Activated naive CD4-positive, alpha-beta T cell treated with Interleukin-2 at 50 U/mL for 16 hours (primary cell): Measurements from ENCODE around the gene CASS4.
"Not testable (repeated sequence)": the region's sequence is repeated elsewhere in the genome, so short reads cannot be mapped to it uniquely, and the experiment has no call there.

Source experiments
- DNase-seq: peaks from one replicate; pipeline ENCODE4 v3.0.0-alpha.2; 2020

Gene CASS4

DNA sequence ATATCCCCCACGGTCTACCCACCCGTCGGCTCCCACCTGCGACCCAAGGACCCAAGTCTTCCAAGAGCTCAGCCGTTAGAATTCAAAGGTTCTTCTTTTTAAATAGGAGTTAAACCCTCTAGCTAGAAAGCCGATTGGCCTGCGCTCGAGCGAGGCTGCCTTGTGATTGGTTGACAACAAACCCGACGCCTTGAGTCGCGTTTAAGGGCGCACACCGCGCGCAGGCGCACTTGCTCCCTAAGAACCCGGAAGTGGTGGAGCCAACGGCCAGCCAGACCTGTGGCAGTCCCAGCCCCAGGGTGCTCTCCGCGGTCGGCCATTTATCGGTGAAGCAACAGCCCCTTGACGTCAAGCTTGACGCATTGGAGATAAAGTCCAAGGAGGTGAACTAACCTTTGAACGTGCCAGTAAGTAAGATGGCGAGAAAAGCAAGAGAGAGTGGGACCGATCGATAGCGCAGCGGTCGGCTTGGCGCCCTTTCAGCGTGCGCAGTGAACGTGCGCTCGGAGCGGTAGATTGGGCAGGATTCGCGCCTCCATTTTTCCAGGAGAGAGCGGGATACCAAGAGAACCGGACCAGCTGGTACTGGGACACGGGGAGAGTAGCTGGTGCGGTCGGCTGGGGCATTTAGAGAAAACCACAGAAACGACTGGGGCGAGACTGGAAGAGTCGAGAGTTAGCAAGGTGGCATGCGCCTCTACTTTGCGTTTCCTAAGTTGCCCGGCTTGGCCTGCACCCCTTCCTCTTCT is 19.8 kb upstream of the CASS4 start, which contains the start of the genes AURKA and CSTF1:
TSS of gene AURKA (minus strand) at position 84 of the 749 bp plus-strand sequence. CDS start 4,018 bp downstream, outside the sequence.
TSS of gene CSTF1 (plus strand) at position 514 of the 749 bp plus-strand sequence. CDS start 2,908 bp downstream, outside the sequence.
- peak; percentile 100 for DNase-seq

DNA sequence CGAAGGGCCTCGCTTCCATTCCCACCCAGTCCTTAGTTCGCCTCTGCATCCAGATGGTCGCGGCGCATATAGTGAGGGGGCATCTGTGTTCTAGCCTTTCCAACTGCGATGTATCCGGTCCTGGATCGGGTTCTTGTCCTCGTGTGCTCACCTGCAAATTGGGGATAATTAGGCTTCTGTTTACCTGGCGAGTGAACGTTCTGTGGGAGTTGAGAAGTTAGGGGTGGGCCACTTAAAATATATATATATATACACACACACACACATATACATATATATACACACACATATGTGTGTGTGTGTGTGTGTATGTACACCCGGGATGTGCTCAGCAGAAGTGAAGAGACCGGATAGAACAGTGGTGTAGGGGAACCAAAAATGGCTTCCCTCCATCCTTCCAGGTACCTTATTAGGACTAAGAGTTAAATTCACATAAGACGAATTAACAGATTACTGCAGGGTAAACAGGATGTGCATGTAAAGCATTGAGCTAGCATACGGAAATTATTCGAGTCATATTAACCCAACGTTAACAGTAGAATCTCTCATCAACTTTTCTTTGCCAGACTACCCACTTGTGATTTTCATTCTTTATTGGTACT is 19.1 kb upstream of the CASS4 start:
- DNase-seq: no peak

DNA sequence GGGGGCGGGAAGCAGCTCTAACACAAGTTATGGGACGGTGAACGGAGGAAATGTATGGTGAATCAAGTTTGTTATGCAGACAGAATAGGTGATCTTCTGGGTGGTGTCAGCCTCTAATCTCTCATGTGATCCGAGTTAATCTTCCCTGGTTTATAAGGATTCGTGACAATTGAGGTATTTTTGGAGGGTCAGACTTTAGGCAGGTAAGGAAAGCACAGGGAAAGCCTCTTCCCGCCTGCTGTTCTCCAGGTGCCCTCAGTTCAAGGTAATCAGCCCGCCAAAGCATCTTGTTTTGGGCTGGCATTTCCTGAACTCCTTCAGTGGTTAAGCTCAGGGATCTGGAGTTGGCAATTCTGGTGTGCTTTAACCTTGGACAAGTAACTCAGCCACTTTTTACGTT is 18.4 kb upstream of the CASS4 start:
- DNase-seq: no peak

DNA sequence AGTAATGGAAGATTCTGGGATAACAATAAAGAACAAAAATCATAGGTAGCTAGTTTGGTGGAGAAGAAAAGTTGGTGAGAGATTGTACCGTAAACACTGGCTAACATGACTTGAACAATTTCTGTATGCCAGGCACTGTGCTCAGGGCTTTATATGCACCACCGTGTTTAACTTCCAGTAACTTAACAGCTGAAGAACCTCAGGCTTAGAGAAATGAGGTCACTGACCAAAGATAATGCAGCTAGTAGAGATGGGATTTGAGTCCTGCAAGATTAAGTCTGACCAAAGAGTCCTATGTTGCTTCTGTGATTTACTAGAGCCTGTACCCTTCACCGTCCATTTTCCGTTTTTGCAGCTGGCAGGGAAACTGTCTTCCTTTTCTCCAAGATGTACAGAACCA is 16.9 kb upstream of the CASS4 start:
- no peak for DNase-seq

DNA sequence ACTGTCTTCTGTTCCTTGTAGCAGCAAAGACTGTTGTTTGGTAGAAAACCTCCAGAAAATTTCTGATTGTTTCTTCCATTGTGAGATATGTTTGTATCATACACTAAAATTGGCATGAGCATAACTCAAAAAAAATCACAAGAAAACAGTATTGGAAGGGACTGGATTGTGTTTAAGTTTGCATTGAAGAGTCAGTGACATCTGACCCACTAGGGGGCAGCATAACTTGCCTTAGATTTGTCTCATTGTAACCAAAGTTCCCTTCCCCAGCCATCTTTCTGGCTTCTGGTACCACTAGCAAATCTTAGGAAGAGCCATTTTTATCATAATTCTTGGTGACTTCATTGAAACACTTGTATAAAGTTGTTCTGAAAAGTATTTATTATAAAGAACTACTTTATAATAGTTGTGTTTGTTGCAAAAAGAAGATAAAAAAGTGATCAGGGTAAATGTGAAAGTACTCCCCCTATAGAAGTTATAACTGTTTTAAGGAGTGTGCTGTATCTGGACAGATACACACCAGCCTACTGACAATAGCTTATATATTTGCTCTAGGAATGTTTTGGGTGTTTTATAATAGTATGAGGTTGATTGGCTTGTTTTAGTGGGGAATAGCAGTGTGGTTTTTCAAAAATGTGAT is 11.9 kb upstream of the CASS4 start:
- peak; percentile 59 for DNase-seq

DNA sequence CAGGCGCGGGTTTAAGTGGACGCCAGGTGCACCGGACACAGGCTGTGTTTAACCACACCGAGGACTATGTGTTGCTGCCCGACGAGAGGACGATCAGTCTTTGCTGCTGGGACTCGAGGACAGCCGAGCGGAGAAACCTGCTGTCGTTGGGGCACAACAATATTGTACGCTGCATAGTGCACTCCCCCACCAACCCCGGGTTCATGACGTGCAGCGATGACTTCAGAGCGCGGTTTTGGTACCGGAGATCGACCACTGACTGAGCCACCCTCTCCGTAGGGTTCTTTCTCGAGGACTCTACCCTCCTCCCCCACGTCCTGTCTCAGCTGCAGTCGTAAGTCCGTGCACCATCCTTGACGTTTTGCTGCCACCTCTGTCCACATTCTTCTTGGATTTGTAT is 8.6 kb upstream of the CASS4 start:
- no peak for DNase-seq

DNA sequence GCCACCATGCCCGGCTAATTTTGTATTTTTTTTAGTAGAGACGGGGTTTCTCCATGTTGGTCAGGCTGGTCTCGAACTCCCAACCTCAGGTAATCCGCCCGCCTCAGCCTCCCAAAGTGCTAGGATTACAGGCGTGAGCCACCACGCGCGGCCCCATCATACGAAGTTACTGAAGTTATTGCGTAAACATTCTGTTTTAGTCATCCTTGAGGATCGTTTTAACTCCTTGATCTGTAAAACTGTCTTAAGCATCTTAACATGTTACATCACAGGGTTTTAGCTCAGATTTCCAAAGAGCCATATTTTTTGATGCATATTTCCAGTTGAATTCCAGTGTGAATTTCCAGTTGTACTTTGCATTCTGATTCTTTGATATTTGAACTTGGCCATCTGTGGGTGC is 6.7 kb upstream of the CASS4 start:
- not testable (repeated sequence) for DNase-seq

DNA sequence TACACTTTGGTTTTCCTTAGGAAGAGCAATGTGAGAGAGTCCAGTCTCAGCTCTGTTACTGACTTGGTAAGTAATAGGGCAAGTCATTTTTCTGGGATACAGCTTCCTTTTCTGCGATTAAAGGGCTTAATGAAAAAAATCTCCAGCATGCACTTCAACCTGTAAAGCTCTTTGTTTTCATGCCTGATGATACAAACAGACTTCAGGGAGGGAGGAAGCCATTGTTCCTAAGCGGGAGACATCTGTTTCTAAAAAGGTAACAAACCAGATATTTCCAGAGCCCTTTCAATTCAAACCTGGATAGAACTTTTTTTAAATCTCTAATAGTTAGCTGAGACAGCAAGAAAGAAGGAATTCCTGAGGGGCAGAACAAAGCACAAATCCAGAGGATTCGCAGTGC is 5.2 kb upstream of the CASS4 start:
- DNase-seq: no peak

DNA sequence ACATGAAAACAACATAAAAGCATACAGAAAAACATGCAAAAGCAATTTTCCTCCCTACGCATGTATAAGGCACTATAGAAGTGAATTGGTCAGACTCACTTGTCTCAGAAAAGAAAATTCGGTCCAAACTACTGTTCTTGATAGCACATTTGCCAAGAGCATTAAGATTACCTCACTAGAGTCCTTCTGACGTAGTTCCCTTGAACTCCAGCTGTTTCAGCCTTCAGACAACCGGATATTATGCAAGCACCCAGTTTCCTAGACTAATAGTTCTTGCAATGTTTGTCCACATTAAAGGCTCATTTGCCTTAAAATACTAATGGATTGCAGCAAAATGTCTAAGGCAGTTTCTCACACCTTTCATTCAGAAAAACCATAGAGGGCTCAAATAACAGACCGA is 2.5 kb upstream of the CASS4 start:
- DNase-seq: no peak

DNA sequence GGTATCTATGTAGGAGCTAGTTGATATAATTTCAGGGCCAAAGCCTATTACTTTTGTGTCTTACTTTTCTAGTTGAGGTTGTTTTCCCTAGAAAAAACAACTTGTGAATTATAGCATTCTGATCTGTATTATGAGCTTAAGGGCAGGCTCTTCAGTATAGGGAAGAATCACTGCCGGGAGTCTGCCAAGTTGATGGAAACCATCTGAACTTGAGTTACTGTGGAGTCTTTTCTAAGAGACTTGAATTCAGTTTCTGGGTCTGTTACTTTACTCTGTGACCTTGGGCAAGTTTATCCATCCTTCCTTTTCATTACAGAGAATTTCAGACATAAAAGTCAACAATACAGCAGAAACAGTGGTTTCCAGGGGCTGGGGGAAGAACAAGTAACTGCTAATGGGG is 2.1 kb upstream of the CASS4 start:
- DNase-seq: no peak

DNA sequence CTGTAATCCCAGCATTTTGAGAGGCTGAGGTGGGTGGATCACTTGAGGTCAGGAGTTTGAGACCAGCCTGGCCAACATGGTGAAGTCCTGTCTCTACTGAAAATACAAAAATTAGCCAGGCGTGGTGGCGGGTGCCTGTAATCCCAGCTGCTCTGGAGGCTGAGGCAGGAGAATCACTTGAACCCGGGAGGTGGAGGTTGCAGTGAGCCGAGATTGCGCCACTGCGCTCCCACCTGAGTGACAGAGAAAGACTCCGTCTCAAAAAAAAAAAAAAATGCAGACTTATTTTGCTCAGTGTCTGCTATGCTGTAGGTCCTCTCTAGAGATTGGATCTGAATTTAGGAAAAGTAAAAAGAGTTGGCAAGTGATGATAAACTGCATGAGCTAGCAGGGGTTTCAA is 773 bp upstream of the CASS4 start:
- DNase-seq: not testable (repeated sequence)

DNA sequence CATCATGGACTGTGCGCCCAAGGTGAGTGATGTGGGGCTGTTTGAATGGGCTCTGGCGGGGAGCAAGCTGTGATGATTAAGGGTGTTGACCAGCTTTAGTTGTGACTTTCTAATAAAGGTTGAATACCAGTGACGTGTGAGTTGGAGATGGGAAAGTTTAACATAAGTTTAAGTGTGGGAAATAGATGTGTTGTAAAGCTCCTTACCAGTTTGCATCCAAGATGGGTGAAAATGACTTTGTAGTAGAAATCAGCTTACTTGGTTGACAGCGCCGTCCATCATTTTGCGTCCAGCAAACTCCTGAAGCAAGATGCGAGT is 372 bp downstream of the CASS4 start:
- DNase-seq: no peak

DNA sequence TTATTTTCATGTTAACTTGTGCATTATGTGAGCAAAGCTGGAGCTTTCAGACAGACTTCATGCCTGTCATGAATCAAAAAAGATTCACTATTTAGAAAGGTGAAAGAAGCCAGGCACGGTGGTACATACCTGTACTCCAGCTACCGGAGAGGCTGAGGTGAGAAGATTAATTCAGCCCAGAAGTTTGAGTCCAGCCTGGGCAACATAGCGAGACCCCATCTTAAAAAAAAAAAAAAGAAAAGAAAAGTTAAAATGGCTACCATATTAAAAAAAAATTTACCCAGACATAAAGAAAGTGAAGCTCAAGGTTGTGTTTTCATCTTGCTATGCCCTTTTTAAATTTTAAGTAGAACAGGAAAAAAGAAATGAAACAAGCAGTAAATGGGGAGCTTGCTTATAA is 889 bp downstream of the CASS4 start:
- DNase-seq: no peak

DNA sequence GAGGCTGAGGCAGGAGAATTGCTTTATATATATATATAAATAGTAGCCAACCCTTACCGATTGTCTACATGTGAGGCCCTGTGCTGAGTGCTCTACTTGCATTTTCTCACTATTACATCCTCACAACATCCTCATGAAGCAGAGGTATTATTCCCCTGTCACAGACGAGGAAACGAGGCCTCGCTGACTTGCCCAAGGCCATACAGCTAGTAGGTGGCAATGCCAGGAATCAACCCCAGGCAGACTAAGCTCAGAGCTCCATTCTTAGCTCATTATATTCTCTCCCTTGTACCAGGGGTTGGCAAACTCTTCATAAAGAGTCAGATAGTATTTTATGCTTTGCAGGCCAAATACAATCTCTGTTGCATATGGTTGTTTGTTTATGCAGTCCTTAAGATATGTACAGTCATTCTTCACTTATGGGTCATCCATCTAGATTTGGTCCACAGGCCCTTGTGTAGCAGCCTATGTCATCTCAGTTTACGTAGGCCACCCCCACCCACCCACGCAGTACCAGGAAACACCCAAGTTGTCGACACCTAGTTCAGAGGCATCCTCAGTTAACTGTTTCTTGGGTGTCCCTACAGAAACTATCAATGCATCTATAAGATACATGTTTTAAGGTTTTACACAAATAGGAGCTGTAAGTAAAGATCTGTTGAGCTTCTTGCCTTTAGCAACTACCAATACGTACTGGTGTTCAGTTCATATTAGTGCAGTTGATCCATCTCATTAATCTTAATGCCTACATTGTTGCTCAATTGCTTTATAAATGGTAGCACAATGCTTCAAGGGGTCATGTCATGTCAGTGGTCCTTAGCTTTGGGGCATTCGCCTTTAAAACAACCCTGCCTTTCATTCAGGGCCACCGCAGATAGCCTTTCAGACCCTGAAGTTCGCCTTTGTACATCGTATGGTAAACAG is 3.0 kb downstream of the CASS4 start:
- peak; percentile 77 for DNase-seq

DNA sequence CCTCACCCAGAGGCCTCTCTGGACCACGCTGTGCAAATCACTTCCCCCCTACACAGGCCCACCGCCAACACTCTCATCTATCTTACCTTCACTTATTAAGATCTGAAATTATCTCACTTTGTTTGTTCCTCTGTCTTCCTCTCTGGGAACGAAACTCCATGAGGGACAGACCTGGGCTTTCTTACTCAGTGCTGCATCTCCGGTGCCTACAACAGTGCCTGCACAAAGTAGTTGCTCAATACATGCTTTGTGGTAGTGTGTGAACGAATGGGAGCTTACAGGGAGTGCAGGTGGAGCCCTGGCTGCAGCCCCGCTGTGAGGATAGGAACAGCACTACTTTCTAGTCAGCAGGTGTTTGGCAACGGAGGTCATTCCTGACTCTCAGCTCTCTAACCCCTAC is 5.3 kb downstream of the CASS4 start:
- DNase-seq: no peak

DNA sequence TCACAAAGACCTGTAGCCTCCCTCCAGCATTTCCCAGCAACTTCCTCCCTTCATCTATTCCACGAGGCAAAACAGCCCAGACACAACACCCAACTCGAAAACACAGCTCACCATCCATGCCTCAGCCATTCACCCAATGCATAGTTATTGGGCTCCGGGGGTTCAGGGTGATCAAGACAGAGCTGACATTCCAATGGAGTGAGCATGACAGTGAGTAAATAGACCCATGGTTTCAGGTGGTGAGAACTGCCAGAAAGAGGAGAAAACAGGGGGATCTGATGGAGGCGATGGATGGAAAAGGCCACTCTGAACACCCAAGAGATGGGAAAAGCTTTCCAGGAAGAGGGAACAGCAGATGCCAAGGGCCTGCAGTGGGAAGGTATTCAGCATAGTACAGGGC is 5.9 kb downstream of the CASS4 start:
- DNase-seq: no peak

DNA sequence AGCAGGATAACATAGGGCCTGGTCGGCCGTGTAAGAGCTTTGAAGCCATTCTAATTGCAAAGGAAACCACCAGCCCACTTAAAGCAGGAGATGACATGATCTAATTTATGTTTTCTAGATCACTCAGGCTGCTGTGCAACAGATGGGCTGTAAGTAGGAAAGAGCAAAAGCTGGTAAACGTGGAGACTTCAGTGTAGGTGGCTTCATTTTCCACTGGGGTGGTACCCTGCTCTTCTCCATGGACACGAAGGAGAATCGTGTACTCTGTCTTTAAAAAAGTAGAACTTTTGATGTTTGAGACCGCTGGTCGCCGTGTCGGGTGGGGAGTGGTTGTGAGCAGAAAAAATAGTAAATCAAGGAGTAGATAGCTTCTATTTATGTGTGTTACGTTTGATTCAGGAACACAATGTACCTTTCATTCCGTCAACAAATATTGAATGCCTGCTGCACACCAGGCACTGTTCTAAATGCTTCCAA is 6.4 kb downstream of the CASS4 start:
- DNase-seq: peak; percentile 19

DNA sequence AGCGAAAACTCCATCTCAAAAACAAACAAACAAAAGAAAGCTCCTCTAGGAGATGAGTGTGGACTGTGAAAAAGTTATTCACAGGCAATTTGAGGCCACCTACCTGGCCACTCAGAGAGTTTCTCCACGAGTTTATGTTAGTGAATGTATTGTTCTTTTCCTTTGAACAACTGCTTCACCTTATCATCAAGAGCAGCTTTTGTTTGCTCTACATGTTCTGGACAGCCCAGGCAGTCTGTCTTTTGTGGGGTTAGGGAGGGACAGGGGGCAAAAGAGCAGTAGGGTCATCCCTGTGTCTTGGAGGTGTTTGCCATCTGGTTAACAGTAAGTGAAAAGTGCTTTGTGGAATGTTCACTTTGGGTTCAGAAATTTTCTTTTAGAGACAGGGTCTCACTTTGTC is 8.0 kb downstream of the CASS4 start:
- DNase-seq: no peak

DNA sequence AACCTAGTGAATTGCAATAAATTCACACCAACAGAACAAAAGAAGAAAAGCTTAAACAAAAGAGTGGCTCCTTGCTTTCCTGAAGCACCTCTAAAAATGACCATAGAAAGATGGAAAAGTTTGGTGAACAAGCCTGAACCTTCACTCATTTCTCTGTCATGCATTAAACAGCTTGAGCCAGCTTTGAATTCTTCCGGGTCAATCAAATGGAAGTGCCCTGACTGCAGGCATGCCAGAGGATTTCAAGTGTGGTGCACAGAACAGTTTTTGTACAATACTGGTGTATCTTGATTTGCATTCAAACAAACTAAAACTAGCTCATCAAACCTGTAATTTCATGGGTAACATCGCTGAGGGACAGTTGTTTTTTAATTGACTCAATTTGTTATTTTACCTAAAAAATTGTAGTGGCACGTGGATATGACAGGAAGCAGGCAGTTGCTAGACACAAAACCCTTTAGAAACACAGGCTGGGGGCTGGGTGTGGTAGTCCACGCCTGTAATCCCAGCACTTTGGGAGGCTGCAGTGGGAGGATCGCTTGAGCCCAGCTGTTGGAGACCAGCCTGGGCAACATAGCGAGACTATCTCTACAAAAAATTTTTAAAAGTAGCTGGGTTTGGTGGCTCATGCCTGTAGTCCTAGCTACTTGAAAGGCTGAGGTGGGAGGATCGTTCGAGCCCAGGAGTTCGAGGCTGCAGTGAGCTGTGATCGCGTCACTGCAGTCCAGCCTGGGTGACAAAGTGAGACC is 9.1 kb downstream of the CASS4 start:
- DNase-seq: no peak

DNA sequence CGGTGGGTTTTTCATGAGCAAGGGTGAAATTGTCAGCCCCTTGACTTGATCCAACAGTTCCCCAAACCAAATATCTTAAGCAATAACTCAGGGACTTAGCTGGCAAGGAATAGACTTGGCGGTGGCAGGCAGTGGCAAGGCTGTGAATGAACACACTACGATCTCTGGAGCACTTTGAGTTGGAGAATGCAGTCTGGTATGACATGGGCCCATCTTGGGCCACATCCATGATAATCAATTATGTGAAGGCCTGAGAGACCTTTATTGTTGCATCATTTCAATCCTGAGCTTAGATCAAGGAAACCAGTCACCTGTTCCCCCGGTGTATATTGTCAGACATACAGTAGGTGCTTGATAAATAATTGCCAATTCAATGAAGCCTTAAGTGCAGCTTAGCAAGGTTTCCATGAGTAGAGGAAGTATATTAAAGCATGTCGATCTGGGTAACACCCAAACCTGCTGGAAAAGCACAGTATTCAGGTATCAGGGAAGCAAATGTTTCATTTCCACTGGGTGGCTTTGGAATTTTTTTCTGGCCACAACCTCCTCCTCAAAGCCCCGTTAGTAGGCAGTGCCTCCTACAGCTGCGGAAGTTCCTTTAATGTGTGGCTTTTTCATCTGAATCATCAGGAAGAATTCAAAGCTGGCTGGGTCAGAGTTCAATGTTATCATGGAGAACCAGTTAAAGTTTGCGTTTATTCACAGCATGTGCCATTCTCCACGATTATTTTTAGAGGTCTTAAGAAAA is 10.2 kb downstream of the CASS4 start:
- no peak for DNase-seq

DNA sequence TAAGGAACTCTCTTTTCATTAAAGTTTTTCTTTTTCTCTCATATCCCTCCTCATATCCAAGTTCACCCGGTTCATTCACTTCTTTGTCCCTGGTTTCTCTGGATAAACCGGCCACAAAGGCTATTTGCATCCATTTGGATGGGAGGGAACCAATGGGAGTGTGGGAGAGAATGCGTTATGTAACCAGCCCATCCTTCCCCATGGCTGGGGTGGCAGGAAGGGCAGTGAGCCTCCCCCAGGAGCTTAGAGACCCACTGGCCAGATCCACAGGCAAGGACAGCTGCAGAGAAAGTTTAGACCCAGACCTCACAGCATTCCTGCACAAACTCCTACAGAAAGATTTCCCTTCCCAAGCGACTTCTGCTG is 10.7 kb downstream of the CASS4 start:
- DNase-seq: no peak

DNA sequence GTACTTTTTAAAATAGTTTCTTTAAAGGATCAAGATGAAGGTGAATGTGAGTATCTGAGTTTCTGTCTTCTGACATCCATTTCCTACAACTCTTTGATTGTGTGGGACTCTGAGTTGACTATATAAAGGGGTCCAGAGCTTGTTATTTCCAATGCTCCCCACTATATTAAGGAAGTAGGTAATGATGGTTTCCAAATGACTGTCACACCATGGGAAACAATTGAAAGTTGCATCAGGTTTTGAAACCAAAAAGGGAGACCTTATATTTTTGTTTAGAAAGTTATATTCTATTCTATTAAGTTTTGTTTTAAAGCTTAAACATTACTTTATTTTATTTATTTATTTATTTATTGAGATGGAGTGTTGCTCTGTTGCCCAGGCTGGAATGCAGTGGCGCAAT is 11.2 kb downstream of the CASS4 start:
- no peak for DNase-seq
